Measurements from ENCODE around the gene RFXANK.

The RFXANK gene

DNA sequence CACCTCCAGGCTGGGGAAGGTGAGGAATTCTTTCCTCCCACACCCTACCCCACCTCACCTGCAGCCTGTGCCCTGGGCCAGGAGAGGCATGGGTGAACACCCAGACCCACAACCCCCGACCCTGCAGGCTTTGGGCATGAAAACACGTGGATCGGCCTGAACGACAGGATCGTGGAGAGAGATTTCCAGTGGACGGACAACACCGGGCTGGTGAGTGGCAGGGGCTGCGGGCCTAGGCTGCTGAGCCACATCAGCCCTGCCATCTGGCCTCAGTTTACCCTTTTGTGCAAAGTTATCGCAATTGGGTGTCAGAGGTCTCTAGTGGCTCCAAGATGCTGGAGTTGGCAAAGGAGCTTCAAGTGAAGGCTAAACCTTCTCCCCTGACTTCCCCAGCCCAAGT, 48.4 kb downstream of the RFXANK start:
- no peak overlapping the region for H3K4me3 ChIP-seq (ENCODE audit: low read depth, low read length)
- DNase-seq (ENCODE audit: low read depth), result no peak
- TF ChIP-seq, protein P1, sequence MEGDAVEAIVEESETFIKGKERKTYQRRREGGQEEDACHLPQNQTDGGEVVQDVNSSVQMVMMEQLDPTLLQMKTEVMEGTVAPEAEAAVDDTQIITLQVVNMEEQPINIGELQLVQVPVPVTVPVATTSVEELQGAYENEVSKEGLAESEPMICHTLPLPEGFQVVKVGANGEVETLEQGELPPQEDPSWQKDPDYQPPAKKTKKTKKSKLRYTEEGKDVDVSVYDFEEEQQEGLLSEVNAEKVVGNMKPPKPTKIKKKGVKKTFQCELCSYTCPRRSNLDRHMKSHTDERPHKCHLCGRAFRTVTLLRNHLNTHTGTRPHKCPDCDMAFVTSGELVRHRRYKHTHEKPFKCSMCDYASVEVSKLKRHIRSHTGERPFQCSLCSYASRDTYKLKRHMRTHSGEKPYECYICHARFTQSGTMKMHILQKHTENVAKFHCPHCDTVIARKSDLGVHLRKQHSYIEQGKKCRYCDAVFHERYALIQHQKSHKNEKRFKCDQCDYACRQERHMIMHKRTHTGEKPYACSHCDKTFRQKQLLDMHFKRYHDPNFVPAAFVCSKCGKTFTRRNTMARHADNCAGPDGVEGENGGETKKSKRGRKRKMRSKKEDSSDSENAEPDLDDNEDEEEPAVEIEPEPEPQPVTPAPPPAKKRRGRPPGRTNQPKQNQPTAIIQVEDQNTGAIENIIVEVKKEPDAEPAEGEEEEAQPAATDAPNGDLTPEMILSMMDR (IDR thresholded peaks at IDR 0.05; ENCODE audit: control insufficient read depth, extremely low read depth, insufficient read depth), result no peak

GRCh38 chr19:19250196-19250801, 58.2 kb downstream of the RFXANK start:
- DNase-seq (ENCODE audit: low read depth), result no peak
- TF ChIP-seq, protein P1 (IDR thresholded peaks at IDR 0.05; ENCODE audit: control insufficient read depth, extremely low read depth, insufficient read depth), result no peak
- H3K4me3 ChIP-seq (ENCODE audit: low read depth, low read length), result no peak overlapping the region
